Measurements from ENCODE around the gene HES3.

DNA sequence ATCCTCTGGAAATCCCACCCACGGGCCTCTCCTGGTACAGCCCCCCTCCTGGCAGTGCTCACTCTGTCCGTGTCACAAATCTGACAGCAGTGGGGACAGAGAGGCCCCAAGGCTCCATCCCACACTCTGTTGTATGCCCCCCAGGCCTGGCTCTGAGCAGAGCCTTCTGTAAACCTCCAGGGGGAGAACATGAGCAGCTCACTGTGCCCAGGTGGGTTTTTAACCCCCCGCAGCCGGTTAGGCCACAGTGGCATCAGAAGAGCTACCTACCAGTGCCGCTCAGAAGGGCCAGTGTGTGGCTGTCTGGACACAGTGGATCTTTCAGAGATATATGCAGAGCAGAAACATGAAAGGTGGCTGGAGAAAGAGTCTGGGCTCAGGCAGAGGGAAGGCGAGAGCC lies 28.9 kb downstream of the HES3 start:
- TF ChIP-seq NFXL1 (IDR thresholded peaks at IDR 0.05; ENCODE audit: borderline replicate concordance) = no peak
- no peak for TF ChIP-seq JUND (IDR thresholded peaks at IDR 0.05; ENCODE audit: low read depth, low read length)
- TF ChIP-seq, protein P1, sequence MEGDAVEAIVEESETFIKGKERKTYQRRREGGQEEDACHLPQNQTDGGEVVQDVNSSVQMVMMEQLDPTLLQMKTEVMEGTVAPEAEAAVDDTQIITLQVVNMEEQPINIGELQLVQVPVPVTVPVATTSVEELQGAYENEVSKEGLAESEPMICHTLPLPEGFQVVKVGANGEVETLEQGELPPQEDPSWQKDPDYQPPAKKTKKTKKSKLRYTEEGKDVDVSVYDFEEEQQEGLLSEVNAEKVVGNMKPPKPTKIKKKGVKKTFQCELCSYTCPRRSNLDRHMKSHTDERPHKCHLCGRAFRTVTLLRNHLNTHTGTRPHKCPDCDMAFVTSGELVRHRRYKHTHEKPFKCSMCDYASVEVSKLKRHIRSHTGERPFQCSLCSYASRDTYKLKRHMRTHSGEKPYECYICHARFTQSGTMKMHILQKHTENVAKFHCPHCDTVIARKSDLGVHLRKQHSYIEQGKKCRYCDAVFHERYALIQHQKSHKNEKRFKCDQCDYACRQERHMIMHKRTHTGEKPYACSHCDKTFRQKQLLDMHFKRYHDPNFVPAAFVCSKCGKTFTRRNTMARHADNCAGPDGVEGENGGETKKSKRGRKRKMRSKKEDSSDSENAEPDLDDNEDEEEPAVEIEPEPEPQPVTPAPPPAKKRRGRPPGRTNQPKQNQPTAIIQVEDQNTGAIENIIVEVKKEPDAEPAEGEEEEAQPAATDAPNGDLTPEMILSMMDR (IDR thresholded peaks at IDR 0.05 in 2 of 3, conservative IDR thresholded peaks at IDR 0.05 in 1 of 3; ENCODE audit: control insufficient read depth in 2 of 3, extremely low read depth in 1 of 3, insufficient read depth in 1 of 3, low read depth in 3 of 3, low read length in 3 of 3) = no peak
- TF ChIP-seq EZH2 (IDR thresholded peaks at IDR 0.05; ENCODE audit: borderline replicate concordance, control insufficient read depth, low read depth, low read length) = no peak
- no peak for TF ChIP-seq CBFB (IDR thresholded peaks at IDR 0.05; ENCODE audit: low read depth)
- no peak for TF ChIP-seq HDGF (IDR thresholded peaks at IDR 0.05)

Data from GM12878 (cell line).